ENCODE measurements around the gene FBXW11. TPM values are rescaled to one million over a fixed set of nuclear protein-coding genes. Genes with fewer than 3 reads are reported as not detected.

FBXW11 gene
- total RNA-seq, 1 experiment from 2014 or later: 52.0 TPM

GRCh38 chr5:171838066-171838465 is 168.4 kb downstream of the FBXW11 start (continued):
- no peak for TF ChIP-seq REST (IDR thresholded peaks at IDR 0.05; ENCODE audit: low read depth)
- no peak for TF ChIP-seq CEBPB (IDR thresholded peaks at IDR 0.05; ENCODE audit: low read depth)
- TF ChIP-seq RAD21 (IDR thresholded peaks at IDR 0.05; ENCODE audit: low read depth): no peak

GRCh38 chr5:171837522-171837921 is 168.9 kb downstream of the FBXW11 start:
- Histone ChIP-seq H3K27ac (ENCODE audit: low read depth, low read length) (no peak overlapping the region), H3K36me3 (ENCODE audit: control insufficient read depth in 1 of 2, insufficient read depth in 2 of 2, low read length in 2 of 2) (no peaks in the 10 kb centered on the region), H2AFZ (ENCODE audit: low read depth, low read length, poor library complexity, severe bottlenecking) (no peak overlapping the region), H3K79me2 (ENCODE audit: insufficient read depth, low read length) (no peaks in the 10 kb centered on the region), H3K4me2 (ENCODE audit: low read length) (no peak overlapping the region), H3K9me3 (ENCODE audit: control insufficient read depth in 1 of 2, insufficient read depth in 1 of 2, low read depth in 1 of 2, low read length in 2 of 2) (no peaks in the 10 kb centered on the region), H3K9ac (ENCODE audit: low read length) (no peak overlapping the region), H3K9me2 (ENCODE audit: insufficient read depth) (no peaks in the 10 kb centered on the region), H4K20me1 (ENCODE audit: insufficient read depth) (no peaks in the 10 kb centered on the region), H3K27me3 (ENCODE audit: insufficient read depth, low read length) (no peaks in the 10 kb centered on the region), H3K4me3 (replicated peaks in 1 of 2; ENCODE audit: low read depth in 1 of 2, low read length in 2 of 2) (no peak overlapping the region), H3K4me1 (ENCODE audit: control insufficient read depth in 1 of 2, insufficient read depth in 2 of 2, low read length in 2 of 2) (peaks cover 3 to 13% of the 10 kb centered on the region in 2 experiments; a peak in 2 of 4 replicates)
- TF ChIP-seq JUND (IDR thresholded peaks at IDR 0.05): no peak
- no peak for TF ChIP-seq FOSL1 (IDR thresholded peaks at IDR 0.05; ENCODE audit: low read depth)
- TF ChIP-seq CBX3 (IDR thresholded peaks at IDR 0.05; ENCODE audit: low read depth): no peak
- no peak for TF ChIP-seq SRF (IDR thresholded peaks at IDR 0.05; ENCODE audit: low read depth)
- no peak for TF ChIP-seq CTCF (IDR thresholded peaks at IDR 0.05 in 2 of 3, conservative IDR thresholded peaks at IDR 0.05 in 1 of 3; ENCODE audit: borderline replicate concordance in 1 of 3, insufficient read depth in 1 of 3, low read depth in 2 of 3, low read length in 2 of 3)
- TF ChIP-seq ELF1 (IDR thresholded peaks at IDR 0.05; ENCODE audit: borderline replicate concordance, low read depth): no peak
- TF ChIP-seq TCF7L2 (IDR thresholded peaks at IDR 0.05; ENCODE audit: borderline replicate concordance, extremely low read depth, insufficient read depth, insufficient read length): no peak
- no peak for TF ChIP-seq MAX (IDR thresholded peaks at IDR 0.05)
- no peak for TF ChIP-seq EZH2phosphoT487 (IDR thresholded peaks at IDR 0.05; ENCODE audit: borderline replicate concordance)
- no peak for TF ChIP-seq POLR2AphosphoS5 (IDR thresholded peaks at IDR 0.05; ENCODE audit: low read depth, low read length)
- no peak for TF ChIP-seq EZH2 (IDR thresholded peaks at IDR 0.05)
- no peak for TF ChIP-seq ZBTB33 (IDR thresholded peaks at IDR 0.05; ENCODE audit: extremely low read depth, insufficient replicate concordance, low read length)
- no peak for TF ChIP-seq SP1 (IDR thresholded peaks at IDR 0.05; ENCODE audit: low read depth)
- TF ChIP-seq ZFX (IDR thresholded peaks at IDR 0.05): no peak
- ATAC-seq (no peak), DNase-seq (ENCODE audit: low read depth, low spot score) (no peak)
- ChIA-PET POLR2A (no interaction called here), RAD21 (ENCODE audit: low non-redundant PET in 1 of 2, low total read pairs in 2 of 2, uncharacterized antibody in 2 of 2, unreplicated experiment in 2 of 2) (no interaction called here), CTCF (no interaction called here)
- BruUV-seq (replicated peaks): no TSS peak
- intact Hi-C loops (cut with micrococcal nuclease): no loop called here
